Mucosa of descending colon (tissue), 3 donors: ENCODE measurements around the gene EDDM13. TPM values are rescaled to one million over a fixed set of nuclear protein-coding genes. Genes with fewer than 3 reads are reported as not detected.

ENCODE experiments used
- ATAC-seq: fragments of 200-7000 bp; cut with Tn5 transposase; one replicate; pipeline ENCODE4 v1.9.1; 2020; ENCODE audit warnings: mild to moderate bottlenecking, moderate library complexity
- DNase-seq, 3 donors: peaks; one replicate each; pipeline ENCODE4 v3.0.0-alpha.2; 2020
- H3K36me3 ChIP-seq: fragments of 200-600 bp; one replicate; pipeline ENCODE4 v1.8.0; 2021; ENCODE audit warnings: low read depth, mild to moderate bottlenecking
- H3K4me1 ChIP-seq: fragments of 200-600 bp; one replicate; pipeline ENCODE4 v1.8.0; 2021; ENCODE audit warnings: low read depth, mild to moderate bottlenecking
- H3K4me3 ChIP-seq: fragments of 200-600 bp; one replicate; pipeline ENCODE4 v1.8.0; 2021; ENCODE audit warnings: mild to moderate bottlenecking
- H3K9me3 ChIP-seq: fragments of 200-600 bp; one replicate; pipeline ENCODE4 v1.8.0; 2021; ENCODE audit warnings: mild to moderate bottlenecking
- CTCF ChIP-seq: fragments of 200-600 bp; IDR thresholded peaks from one replicate; pipeline ENCODE4 v1.8.0; 2022; ENCODE audit warnings: antibody characterized with exemption, mild to moderate bottlenecking
- intact Hi-C, 2 donors: fragments of 100-400 bp; cut with DNase I in 1 of 2; cut with micrococcal nuclease in 1 of 2; formaldehyde crosslinking; loops; one replicate each; pipeline versions ENCODE4 v1.11.0 to v1.11.1; 2022; cut with DNase I, micrococcal nuclease
- total RNA-seq, 3 donors: library from RNA; stranded (reverse); fragmentation: NEBNext Ultra II Directional in 2 of 3; extraction: Animal tissue kit (Norgen Biotek cat#: 25700) in 2 of 3; gene quantifications; one replicate each; pipeline versions ENCODE4 v1.2.1 to v1.2.4, GENCODE V29; 2021 to 2023
- donor health status: DM: no; HTN: no; CAD: no; lungs with moderate emphysema.
- donor health status: DM: no; HTN: no; CAD: no.
- donor health status: DM: no; HTN: yes; CAD: no.

The EDDM13 gene
- total RNA-seq, 3 donors from 2014 or later: not detected

DNA sequence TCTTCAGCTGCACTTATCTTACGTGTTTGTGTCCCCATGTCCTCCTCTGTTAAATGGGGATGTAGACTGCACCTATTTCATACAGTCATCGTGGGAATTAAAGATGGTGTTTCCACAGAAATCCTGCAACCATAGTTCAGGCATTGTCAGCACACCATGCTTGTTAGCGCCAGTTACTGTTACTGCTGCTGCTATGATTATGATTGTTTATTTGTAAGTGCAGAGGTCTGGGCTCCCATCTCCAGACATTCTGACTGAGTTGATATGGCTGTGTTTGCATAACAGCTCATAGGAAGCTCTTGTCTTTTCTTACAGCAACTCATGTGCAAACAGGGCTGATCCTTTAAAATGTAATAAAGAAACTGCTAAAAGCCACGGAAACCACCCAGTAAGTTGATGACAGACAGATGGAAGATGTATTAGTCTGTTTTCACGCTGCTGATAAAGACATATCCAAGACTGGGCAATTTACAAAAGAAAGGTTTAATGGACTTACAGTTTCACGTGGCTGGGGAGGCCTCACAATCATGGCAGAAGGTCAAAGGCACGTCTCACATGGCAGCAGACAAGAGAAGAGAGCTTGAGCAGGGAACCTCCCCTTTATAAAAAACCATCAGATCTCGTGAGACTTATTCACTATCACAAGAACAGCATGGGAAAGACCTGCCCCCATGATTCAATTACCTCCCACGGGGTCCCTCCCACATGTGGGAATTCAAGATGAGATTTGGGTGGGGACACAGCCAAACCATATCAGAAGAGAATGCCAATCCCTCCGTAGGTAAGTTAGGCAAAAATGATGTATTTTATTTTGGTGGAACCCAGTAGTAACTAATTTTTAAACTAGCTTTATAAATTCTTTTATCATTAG lies 40.5 kb downstream of the EDDM13 start:
- Histone ChIP-seq H3K36me3 (no peaks in the 10 kb centered on the region), H3K9me3 (no peaks in the 10 kb centered on the region), H3K4me1 (peaks cover 11% of the 10 kb centered on the region), H3K4me3 (no peak overlapping the region)
- TF ChIP-seq CTCF: no peak
- ATAC-seq (no peak), DNase-seq (no peak)
- intact Hi-C loops: no loop called here

DNA sequence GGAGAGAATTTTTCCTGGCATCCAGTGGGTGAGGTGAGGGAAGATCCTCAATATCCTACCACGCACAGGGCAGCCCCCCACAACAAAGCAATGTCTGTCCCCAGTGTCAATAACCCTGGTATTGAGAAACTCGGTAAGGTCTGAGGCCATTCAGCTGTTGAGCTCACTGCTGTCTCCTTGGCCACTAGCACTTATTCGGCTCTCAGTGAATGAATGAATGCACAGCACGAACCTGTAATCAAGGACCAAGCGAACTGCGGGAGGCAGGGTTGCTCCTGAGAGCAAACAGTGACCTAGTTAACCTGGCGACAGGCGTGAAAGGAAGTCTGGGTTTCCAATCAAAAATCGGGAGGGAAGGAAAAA lies 41.5 kb downstream of the EDDM13 start:
- Histone ChIP-seq H3K4me3 (peak overlapping the region; percentile 56), H3K9me3 (no peaks in the 10 kb centered on the region), H3K4me1 (peaks cover 11% of the 10 kb centered on the region), H3K36me3 (no peaks in the 10 kb centered on the region)
- DNase-seq (no peak), ATAC-seq (peak; percentile 17)
- TF ChIP-seq CTCF: no peak
- intact Hi-C loops: no loop called here

DNA sequence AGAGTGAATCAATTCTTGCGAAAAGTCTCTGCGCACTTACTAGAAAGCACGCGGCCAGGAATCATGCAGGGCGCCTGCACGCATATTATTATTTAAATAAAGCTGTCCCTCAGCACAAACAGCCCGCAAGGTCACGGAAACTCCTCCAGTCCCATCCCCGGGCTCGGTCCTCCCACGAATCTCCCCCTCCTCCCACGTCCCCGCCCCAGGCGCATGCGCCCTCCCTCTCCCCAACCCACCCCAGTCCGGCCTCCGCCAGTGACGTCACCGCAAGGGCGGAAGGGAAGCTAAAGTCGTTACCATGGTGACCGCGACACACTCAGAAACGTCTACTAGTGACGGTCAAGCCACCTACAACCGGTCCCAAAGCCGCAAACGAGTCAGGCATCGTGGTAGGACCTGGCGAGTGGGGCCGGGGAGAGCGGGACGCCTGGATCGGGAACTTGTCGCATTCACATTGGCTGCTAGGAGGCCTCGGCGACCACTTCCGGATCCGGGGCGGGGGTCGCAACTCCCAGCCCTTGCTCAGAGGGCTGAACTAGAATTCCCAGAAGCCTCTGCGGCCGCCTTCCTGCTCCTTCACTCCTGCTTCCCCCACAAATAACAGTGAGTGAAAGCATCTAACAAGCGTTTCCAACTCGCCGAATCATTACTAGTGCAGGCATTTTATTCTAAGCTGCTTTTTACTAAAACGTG lies 42.0 kb downstream of the EDDM13 start, which contains the start of gene ZSCAN5A:
Gene ZSCAN5A, minus strand, starts transcription at position 459 of the 696 bp plus-strand sequence. CDS start 89,793 bp downstream, outside the sequence.
- H3K4me3 ChIP-seq: peak within 1 kb of the TSS; percentile 56
- no peaks in the 10 kb centered on the region for H3K9me3 ChIP-seq
- peak; percentile 96 to 99 (median 99) for DNase-seq
- H3K4me1 ChIP-seq: peaks cover 11% of the 10 kb centered on the region
- intact Hi-C loops: no loop called here
- no peak for TF ChIP-seq CTCF
- H3K36me3 ChIP-seq: no peaks in the 10 kb centered on the region
- peak; percentile 91 for ATAC-seq

DNA sequence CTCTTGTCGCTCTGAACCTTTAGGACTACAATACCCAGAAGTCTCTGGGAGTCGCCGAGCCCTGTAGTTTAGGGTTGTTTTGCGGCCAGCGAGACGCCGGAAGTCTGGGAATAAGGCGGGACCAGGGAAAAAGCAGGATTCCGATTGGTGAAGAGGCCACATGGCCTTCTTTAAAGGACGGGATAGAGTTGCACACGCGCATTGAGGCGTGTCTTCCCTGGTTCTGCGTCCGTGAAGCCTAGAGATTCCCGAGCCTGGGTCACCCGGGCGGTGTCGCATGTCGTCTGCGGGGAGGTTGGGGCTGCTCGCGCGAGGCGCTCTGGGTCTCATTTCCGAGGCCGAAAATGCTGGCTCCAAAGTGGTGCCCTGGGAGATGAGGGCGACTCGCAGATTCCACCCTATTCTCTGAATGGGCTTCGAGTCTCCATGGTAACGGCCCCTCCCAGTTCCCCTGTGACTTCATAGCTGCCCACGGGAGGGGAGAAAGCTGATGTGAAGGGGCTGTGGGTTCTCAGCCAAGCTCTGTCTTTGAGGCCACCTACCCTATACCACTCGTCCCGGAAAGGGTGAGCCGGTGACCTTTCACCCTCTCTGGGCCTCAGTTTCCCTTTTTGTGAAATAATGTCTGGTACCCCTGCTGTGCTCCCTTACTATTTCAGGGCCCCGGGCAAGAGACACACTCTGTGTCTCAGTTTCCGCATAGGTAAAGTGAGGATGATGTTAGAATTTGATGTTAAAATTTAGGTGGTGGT lies 42.7 kb downstream of the EDDM13 start:
- ATAC-seq (peak; percentile 92), DNase-seq (peak; percentile 92 to 97 (median 93))
- TF ChIP-seq CTCF: no peak
- Histone ChIP-seq H3K9me3 (no peaks in the 10 kb centered on the region), H3K4me3 (peak overlapping the region; percentile 56), H3K4me1 (peaks cover 11% of the 10 kb centered on the region), H3K36me3 (no peaks in the 10 kb centered on the region)
- intact Hi-C loops: no loop called here

GRCh38 chr19:56316728-56317127 lies 44.2 kb downstream of the EDDM13 start:
- H3K36me3 ChIP-seq: no peaks in the 10 kb centered on the region
- H3K9me3 ChIP-seq: no peaks in the 10 kb centered on the region
- DNase-seq (no peak), ATAC-seq (no peak)
- peaks cover 11% of the 10 kb centered on the region for H3K4me1 ChIP-seq
- TF ChIP-seq CTCF: no peak
- intact Hi-C loops: no loop called here
- no peak overlapping the region for H3K4me3 ChIP-seq
